Stomach smooth muscle (tissue), 2 donors: Measurements from ENCODE around the gene INHBE.
A peak's percentile ranks its signal among the peaks of the same experiment; 100 is the strongest.

Experiments used
- H3K27ac ChIP-seq: one replicate; pipeline ENCODE4 v1.7.0; 2013; ENCODE audit warnings: mild to moderate bottlenecking, low read length, inconsistent platforms
- H3K27me3 ChIP-seq, 2 donors: one replicate each; pipeline ENCODE4 v1.7.0; 2013; ENCODE audit warnings: low read length in 2 of 2; ENCODE audit not compliant: insufficient read depth in 2 of 2, control insufficient read depth in 1 of 2
- H3K36me3 ChIP-seq, 2 donors: one replicate each; pipeline ENCODE4 v1.7.0; 2013; ENCODE audit warnings: low read length in 2 of 2; ENCODE audit not compliant: control insufficient read depth in 2 of 2, insufficient read depth in 2 of 2
- H3K4me1 ChIP-seq: one replicate; pipeline ENCODE4 v1.7.0; 2013; ENCODE audit warnings: low read length; ENCODE audit not compliant: control insufficient read depth, insufficient read depth
- H3K4me3 ChIP-seq, 2 donors: one replicate each; pipeline ENCODE4 v1.7.0; 2013; ENCODE audit warnings: low read length in 2 of 2
- H3K9ac ChIP-seq, 2 donors: one replicate each; pipeline ENCODE4 v1.7.0; 2013; ENCODE audit warnings: low read length in 2 of 2, mild to moderate bottlenecking in 1 of 2
- H3K9me3 ChIP-seq, 2 donors: one replicate each; pipeline ENCODE4 v1.7.0; 2013; ENCODE audit warnings: low read length in 2 of 2; ENCODE audit not compliant: control insufficient read depth in 2 of 2
- donor health status: healthy.
- donor health status: Pancreatic carcinoma.

Gene INHBE

DNA sequence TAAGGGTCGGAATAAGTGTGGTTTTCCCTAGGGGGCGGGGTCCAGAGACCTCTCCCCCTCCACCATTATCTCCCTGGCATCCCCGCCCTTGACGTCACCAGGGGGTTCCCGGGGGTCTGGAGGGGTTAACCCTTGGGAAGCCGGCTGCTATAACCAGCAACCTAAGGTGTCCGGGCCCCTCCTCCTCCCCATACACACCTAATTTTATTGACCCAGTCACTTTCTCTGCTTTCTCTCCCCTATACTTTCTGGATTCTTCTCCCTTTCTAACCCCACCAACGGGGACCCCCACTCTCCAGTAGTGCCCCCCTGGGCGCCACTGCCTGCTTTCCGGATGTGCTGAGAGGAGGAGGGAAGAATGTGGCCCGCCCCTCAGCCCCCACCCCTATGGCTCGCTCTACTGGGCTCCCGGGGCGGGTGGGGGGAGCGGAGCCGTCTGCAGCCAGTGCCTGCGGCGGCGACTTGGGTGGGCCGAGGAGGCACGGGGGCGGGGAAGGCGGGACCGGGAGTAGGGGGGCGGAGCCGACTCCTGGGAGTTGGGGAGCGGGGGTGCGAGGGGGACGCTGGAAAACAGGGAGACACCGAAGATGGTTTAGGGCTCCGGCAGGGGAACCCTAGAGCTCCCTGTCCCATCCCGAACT is 6.3 kb downstream of the INHBE start:
- H3K27ac ChIP-seq, result peak overlapping the region; percentile 49

DNA sequence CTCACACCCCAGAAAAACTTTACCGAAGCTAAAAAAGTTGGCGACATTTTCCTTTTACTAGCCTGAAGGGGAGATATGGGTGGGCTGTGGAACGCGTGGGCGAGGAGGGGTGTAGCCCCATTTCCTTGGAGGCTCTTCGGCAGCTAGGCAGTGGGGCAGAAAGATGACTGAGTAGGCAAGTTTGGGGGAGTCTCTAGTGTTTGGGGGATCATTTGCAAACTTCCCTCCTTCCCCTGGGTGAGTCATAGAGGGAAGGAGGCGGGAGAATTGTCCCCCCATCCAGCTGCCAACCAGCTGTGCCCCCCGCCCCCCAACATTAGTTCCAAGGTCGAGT is 6.8 kb downstream of the INHBE start:
- peak overlapping the region; percentile 49 for H3K27ac ChIP-seq

More for the DNA sequence above, 6.3 kb downstream of the INHBE start:
- Histone ChIP-seq H3K27me3 (peaks cover 5 to 8% of the 10 kb centered on the region in 2 donors), H3K4me3 (peak overlapping the region; percentile 72 to 80), H3K9me3 (no peaks in the 10 kb centered on the region), H3K9ac (peak overlapping the region in 1 of 2 donors; percentile 35), H3K4me1 (peaks cover 32% of the 10 kb centered on the region), H3K36me3 (no peaks in the 10 kb centered on the region)

DNA sequence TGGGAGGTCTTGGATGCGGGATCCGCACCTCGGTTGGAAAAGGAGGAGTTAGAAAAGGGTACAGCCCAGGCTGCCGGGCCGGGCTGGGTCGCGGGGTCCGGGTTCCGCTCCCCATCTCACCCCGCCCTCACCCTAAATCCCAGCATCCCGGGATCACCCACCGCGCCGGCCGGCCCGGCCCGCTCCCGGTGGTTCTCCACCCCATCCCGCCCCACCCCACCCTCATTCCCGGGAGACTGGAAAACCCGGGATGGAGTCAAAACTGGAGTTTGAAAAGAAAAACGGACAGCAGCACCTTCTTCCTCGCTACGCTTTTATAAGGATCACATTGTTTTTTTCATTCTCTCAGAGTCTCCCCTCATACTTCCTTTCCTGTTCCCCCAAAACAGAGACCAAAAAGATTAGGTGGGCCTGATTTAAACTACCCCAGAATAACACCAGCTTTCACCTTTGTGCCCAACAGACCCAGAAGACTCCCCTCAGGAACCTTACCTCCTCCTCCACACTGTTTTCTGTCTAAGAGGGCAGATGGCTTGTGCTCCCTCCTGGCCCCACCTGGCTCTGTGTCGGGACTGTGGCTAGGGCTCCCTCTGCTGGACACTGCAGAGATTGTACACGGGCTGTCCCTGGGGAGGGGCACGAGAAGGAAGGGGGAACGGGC is 7.3 kb downstream of the INHBE start:
- no peaks in the 10 kb centered on the region for H3K9me3 ChIP-seq
- peaks cover 32% of the 10 kb centered on the region for H3K4me1 ChIP-seq
- H3K27me3 ChIP-seq, result peaks cover 5 to 8% of the 10 kb centered on the region in 2 donors
- peak overlapping the region; percentile 50 for H3K27ac ChIP-seq
- peak overlapping the region; percentile 72 to 80 for H3K4me3 ChIP-seq
- H3K9ac ChIP-seq, result peak overlapping the region; percentile 60 to 69
- H3K36me3 ChIP-seq, result no peaks in the 10 kb centered on the region

More for the DNA sequence above, 6.8 kb downstream of the INHBE start:
- Histone ChIP-seq H3K9ac (peak overlapping the region; percentile 35 to 60), H3K4me1 (peaks cover 32% of the 10 kb centered on the region), H3K27me3 (peaks cover 5 to 8% of the 10 kb centered on the region in 2 donors), H3K9me3 (no peaks in the 10 kb centered on the region), H3K36me3 (no peaks in the 10 kb centered on the region), H3K4me3 (peak overlapping the region; percentile 72 to 80)

DNA sequence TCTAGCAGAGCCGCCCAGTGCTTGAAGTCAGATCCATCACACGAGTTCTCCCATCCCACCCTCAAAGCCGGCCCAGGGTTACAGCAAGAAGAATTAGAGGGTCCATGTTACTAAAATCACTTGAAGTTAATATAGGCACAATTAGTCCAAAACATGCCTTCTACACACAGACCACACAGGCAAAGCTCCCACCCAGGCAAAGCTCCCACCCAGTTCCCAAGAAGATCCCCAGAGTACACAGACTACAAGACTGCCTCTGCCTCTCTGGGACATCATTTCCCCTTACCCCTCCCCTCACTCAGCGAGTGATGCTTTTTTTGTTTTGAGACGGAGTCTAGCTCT is 7.8 kb downstream of the INHBE start:
- peaks cover 32% of the 10 kb centered on the region for H3K4me1 ChIP-seq
- H3K36me3 ChIP-seq, result no peaks in the 10 kb centered on the region
- peak overlapping the region; percentile 50 for H3K27ac ChIP-seq
- no peaks in the 10 kb centered on the region for H3K9me3 ChIP-seq
- H3K9ac ChIP-seq, result no peak overlapping the region
- peak overlapping the region in 1 of 2 donors; percentile 80 for H3K4me3 ChIP-seq
- H3K27me3 ChIP-seq, result peaks cover 5 to 8% of the 10 kb centered on the region in 2 donors

DNA sequence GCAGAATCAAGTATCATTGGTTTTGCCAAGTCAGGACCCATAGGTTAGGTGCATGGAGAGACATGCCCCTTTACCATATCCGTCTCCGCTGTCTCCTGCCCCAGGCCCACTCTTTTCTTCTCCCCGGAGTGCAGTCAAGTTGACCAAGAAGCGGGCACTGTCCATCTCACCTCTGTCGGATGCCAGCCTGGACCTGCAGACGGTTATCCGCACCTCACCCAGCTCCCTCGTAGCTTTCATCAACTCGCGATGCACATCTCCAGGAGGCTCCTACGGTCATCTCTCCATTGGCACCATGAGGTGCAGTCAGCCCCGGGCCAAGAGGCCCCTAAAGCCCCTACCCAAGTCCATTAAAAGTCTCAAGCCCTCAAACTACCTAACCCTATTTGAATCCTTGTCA is 9.5 kb downstream of the INHBE start:
- peaks cover 5 to 8% of the 10 kb centered on the region in 2 donors for H3K27me3 ChIP-seq
- no peak overlapping the region for H3K9ac ChIP-seq
- no peak overlapping the region for H3K27ac ChIP-seq
- no peak overlapping the region for H3K4me3 ChIP-seq
- H3K9me3 ChIP-seq, result no peaks in the 10 kb centered on the region
- H3K36me3 ChIP-seq, result no peaks in the 10 kb centered on the region
- H3K4me1 ChIP-seq, result peaks cover 22% of the 10 kb centered on the region

DNA sequence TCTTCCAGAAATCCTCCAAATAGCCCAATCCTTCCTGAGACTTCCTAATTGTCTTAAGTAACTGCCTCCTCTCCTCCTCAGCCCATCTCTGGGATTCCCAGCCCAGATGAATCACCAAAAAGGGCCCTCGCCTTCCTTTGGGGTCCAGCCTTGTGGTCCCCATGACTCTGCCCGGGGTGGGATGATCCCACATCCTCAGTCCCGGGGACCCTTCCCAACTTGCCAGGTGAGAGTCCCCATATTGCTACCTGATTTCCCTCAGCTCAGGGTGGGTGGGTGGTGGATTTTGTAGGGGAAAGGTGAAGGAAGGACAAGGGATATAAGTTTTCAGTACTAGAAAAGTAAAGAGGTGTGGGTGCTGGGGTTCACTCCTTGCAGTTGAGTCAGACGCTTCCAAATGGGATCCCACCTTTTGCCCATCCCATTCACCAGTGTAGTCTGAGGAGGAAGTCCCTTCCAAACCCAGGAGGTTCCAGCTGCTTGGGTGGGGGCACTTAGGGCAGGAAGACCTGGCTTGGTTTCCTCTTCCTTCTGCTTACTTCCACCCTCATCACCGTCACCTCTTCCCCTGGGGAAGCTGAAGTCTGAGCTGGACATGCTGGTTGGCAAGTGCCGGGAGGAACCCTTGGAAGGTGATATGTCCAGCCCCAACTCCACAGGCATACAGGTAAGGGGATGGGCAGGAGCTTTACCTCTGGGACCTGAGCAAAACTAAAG is 10.1 kb downstream of the INHBE start:
- Histone ChIP-seq H3K36me3 (no peaks in the 10 kb centered on the region), H3K27me3 (peaks cover 8% of the 10 kb centered on the region in 2 donors), H3K4me1 (peaks cover 21% of the 10 kb centered on the region), H3K27ac (no peak overlapping the region), H3K9ac (no peak overlapping the region), H3K4me3 (no peak overlapping the region), H3K9me3 (no peaks in the 10 kb centered on the region)

DNA sequence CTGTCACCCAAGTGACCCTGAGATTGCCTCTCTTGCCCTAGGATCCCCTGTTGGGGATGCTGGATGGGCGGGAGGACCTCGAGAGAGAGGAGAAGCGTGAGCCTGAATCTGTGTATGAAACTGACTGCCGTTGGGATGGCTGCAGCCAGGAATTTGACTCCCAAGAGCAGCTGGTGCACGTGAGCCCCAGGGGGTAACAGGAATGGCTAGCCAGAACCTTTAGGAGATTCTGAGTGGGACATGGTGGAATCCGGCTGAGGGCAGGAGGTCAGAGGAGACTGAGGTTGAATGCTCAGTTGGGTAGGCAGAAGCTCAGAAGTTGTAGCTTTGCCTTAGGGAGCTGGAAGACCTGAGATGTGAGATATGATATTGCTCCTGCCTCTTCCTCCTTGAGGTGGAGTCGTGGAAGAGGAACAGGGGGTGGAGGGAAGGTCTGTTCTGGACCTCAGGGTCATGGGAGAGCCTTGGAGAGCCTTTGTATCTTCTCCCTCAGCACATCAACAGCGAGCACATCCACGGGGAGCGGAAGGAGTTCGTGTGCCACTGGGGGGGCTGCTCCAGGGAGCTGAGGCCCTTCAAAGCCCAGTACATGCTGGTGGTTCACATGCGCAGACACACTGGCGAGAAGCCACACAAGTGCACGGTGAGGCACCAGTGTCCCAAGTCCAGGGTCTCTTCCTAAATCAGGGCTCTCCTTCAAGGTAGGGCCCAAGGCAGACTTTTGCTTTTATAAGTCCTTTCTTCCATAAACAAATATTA is 10.8 kb downstream of the INHBE start:
- Histone ChIP-seq H3K27me3 (peaks cover 5 to 6% of the 10 kb centered on the region in 2 donors), H3K36me3 (no peaks in the 10 kb centered on the region), H3K9ac (no peak overlapping the region), H3K27ac (no peak overlapping the region), H3K4me1 (peaks cover 15% of the 10 kb centered on the region), H3K9me3 (no peaks in the 10 kb centered on the region), H3K4me3 (no peak overlapping the region)

DNA sequence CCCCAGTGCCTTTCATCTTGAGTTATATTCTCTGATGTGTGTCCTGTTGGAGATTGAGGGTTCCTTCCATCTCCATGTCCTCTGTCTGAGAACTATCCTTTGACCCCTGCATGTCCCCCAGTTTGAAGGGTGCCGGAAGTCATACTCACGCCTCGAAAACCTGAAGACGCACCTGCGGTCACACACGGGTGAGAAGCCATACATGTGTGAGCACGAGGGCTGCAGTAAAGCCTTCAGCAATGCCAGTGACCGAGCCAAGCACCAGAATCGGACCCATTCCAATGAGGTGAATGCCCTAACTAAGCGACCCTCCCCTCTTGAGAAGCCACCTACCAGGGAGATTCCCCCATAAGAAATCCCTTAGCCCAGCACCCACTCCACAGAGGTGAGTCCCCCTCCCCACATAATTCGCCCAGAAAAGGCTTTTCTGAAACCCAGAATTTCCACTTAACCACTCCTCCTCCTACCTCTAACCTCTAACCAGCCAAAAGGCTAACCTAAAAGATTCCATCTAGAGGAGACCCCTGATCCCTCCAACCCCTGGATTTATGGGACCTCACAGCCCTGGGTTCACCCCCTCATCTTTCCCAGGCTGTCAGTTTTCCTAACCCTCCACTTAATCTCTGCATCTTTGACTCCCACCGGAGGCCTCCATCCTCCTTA is 12.2 kb downstream of the INHBE start:
- Histone ChIP-seq H3K27me3 (peaks cover 4 to 5% of the 10 kb centered on the region in 2 donors), H3K9ac (no peak overlapping the region), H3K4me1 (peaks cover 7% of the 10 kb centered on the region), H3K4me3 (no peak overlapping the region), H3K9me3 (no peaks in the 10 kb centered on the region), H3K36me3 (no peaks in the 10 kb centered on the region), H3K27ac (no peak overlapping the region)

DNA sequence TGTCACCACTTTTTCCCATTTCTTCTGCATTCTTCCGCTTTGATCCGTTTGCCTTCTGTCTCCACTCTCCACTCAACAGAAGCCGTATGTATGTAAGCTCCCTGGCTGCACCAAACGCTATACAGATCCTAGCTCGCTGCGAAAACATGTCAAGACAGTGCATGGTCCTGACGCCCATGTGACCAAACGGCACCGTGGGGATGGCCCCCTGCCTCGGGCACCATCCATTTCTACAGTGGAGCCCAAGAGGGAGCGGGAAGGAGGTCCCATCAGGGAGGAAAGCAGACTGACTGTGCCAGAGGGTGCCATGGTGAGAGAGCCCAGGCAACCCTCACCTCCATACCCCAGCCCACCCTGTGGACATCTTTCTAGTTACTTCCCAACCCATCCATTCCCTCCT is 12.8 kb downstream of the INHBE start:
- H3K4me3 ChIP-seq, result no peak overlapping the region
- H3K9me3 ChIP-seq, result no peaks in the 10 kb centered on the region
- H3K27me3 ChIP-seq, result peaks cover 5 to 10% of the 10 kb centered on the region in 2 donors
- no peak overlapping the region for H3K27ac ChIP-seq
- peaks cover 1% of the 10 kb centered on the region for H3K4me1 ChIP-seq
- no peak overlapping the region for H3K9ac ChIP-seq
- no peaks in the 10 kb centered on the region for H3K36me3 ChIP-seq
